ENCODE measurements around the gene TVP23C.

- TF ChIP-seq CTCF (IDR thresholded peaks at IDR 0.05) = no peak
- TF ChIP-seq ZFX (IDR thresholded peaks at IDR 0.05; ENCODE audit: borderline replicate concordance) = no peak
Measured at GRCh38 chr17:15478845-15479244, 84.4 kb downstream of the TVP23C start.

Measured in 22Rv1 (cell line).